ENCODE data around the gene G3BP2. TPM values are rescaled to one million over a fixed set of nuclear protein-coding genes. Genes with fewer than 3 reads are reported as not detected.

The G3BP2 gene
- total and polyA plus RNA-seq, 10 of the 15 experiments (the other 5 are each of a cell fraction or from before 2014, with no cell fraction given), result 22.2 to 176 (median 102) TPM

- no peak for TF ChIP-seq STAT1 (conservative IDR thresholded peaks at IDR 0.05)
Observed at GRCh38 chr4:75637827-75638226, 35.4 kb downstream of the G3BP2 start (continued).

GRCh38 chr4:75637176-75637575 is 36.0 kb downstream of the G3BP2 start:
- Histone ChIP-seq H2AFZ (ENCODE audit: control insufficient read depth, low read depth, low read length) (no peak overlapping the region), H3K4me1 (ENCODE audit: control insufficient read depth, insufficient read depth, low read length) (no peaks in the 10 kb centered on the region), H3K9me3 (replicated peaks; ENCODE audit: control insufficient read depth, insufficient read depth, low read length) (no peaks in the 10 kb centered on the region), H3K36me3 (ENCODE audit: control insufficient read depth in 2 of 2, insufficient read depth in 2 of 2, low read length in 1 of 2) (no peaks in the 10 kb centered on the region; a peak in 1 of 4 replicates), H3K9ac (ENCODE audit: control insufficient read depth, insufficient read depth, low read length) (no peak overlapping the region), H3K4me2 (ENCODE audit: control insufficient read depth, insufficient read depth) (no peak overlapping the region), H3K79me2 (ENCODE audit: control insufficient read depth, insufficient read depth, low read length) (no peaks in the 10 kb centered on the region), H3K27me3 (replicated peaks in 1 of 2; ENCODE audit: control insufficient read depth in 2 of 2, insufficient read depth in 2 of 2, low read length in 1 of 2) (no peaks in the 10 kb centered on the region), H4K20me1 (ENCODE audit: control insufficient read depth, insufficient read depth) (no peaks in the 10 kb centered on the region), H3K4me3 (no peak overlapping the region), H3K27ac (ENCODE audit: control insufficient read depth, insufficient read depth) (no peak overlapping the region)
- ATAC-seq, result no peak
- SMC1A ChIA-PET (ENCODE audit: uncharacterized antibody, unreplicated experiment), result interaction anchor here (0.6 kb wide), 1 partner anchor 104 kb away, joined by 3 read pairs; no protein-coding TSS in a partner anchor
- no peak for TF ChIP-seq ELK1 (IDR thresholded peaks at IDR 0.05; ENCODE audit: low read depth, low read length)
- RAD21 ChIA-PET (ENCODE audit: unreplicated experiment), result no interaction called here
- POLR2A ChIA-PET, result no interaction called here
- CTCF ChIA-PET, result interaction anchor here (1.0 kb wide), 1 partner anchor 11 kb away, joined by 3 read pairs; no protein-coding TSS in a partner anchor
- FAIRE-seq, result peak; percentile 41
- BruUV-seq (replicated peaks), result no TSS peak
- intact Hi-C loops (cut with micrococcal nuclease; ENCODE audit: unreplicated experiment) (no loop called here), in situ Hi-C loops (cut with MboI) (no loop called here)
- 100% methylated on average over 1 of the region's 1 CpG for WGBS (ENCODE audit: insufficient coverage, insufficient replicate concordance, low lambda C conversion rate, missing lambda C conversion rate)
- DNase-seq (ENCODE audit: low read depth, low spot score), result no peak

GRCh38 chr4:75634951-75635350 is 38.3 kb downstream of the G3BP2 start:
- Histone ChIP-seq H3K27ac (ENCODE audit: control insufficient read depth, insufficient read depth) (no peak overlapping the region), H3K9me3 (replicated peaks; ENCODE audit: control insufficient read depth, insufficient read depth, low read length) (no peaks in the 10 kb centered on the region), H3K4me1 (ENCODE audit: control insufficient read depth, insufficient read depth, low read length) (peaks cover 9% of the 10 kb centered on the region), H3K4me2 (ENCODE audit: control insufficient read depth, insufficient read depth) (no peak overlapping the region), H3K9ac (ENCODE audit: control insufficient read depth, insufficient read depth, low read length) (no peak overlapping the region), H3K79me2 (ENCODE audit: control insufficient read depth, insufficient read depth, low read length) (no peaks in the 10 kb centered on the region), H3K4me3 (no peak overlapping the region), H4K20me1 (ENCODE audit: control insufficient read depth, insufficient read depth) (no peaks in the 10 kb centered on the region), H3K36me3 (ENCODE audit: control insufficient read depth in 2 of 2, insufficient read depth in 2 of 2, low read length in 1 of 2) (no peaks in the 10 kb centered on the region), H2AFZ (ENCODE audit: control insufficient read depth, low read depth, low read length) (no peak overlapping the region), H3K27me3 (replicated peaks in 1 of 2; ENCODE audit: control insufficient read depth in 2 of 2, insufficient read depth in 2 of 2, low read length in 1 of 2) (no peaks in the 10 kb centered on the region)
- ChIA-PET POLR2A (no interaction called here), SMC1A (ENCODE audit: uncharacterized antibody, unreplicated experiment) (no interaction called here), CTCF (no interaction called here), RAD21 (ENCODE audit: unreplicated experiment) (no interaction called here)
- DNase-seq (ENCODE audit: low read depth, low spot score) (no peak), ATAC-seq (no peak), FAIRE-seq (no peak)
- intact Hi-C loops (cut with micrococcal nuclease; ENCODE audit: unreplicated experiment) (no loop called here), in situ Hi-C loops (cut with MboI) (no loop called here)
- BruUV-seq (replicated peaks), result no TSS peak
- WGBS (ENCODE audit: insufficient coverage, insufficient replicate concordance, low lambda C conversion rate, missing lambda C conversion rate), result 70% methylated on average over 2 of the region's 2 CpGs
- TF ChIP-seq NKRF (conservative IDR thresholded peaks at IDR 0.05), result no peak
- TF ChIP-seq MEF2A (IDR thresholded peaks at IDR 0.05; ENCODE audit: insufficient read depth, low read depth, low read length), result no peak
- no peak for TF ChIP-seq POLR2A (IDR thresholded peaks at IDR 0.05; ENCODE audit: low read depth, low read length)
- no peak for TF ChIP-seq KAT2A (conservative IDR thresholded peaks at IDR 0.05; ENCODE audit: control insufficient read depth, low read depth, low read length)
- no peak for TF ChIP-seq SMAD5 (IDR thresholded peaks at IDR 0.05; ENCODE audit: low read depth)
- no peak for TF ChIP-seq POLR2AphosphoS5 (IDR thresholded peaks at IDR 0.05; ENCODE audit: low read length)
- no peak for TF ChIP-seq CEBPB (IDR thresholded peaks at IDR 0.05; ENCODE audit: borderline replicate concordance in 1 of 2, low read depth in 2 of 2, low read length in 2 of 2)
- no peak for TF ChIP-seq ZNF274 (IDR thresholded peaks at IDR 0.05; ENCODE audit: insufficient read depth, insufficient read length)
- TF ChIP-seq ZNF207 (IDR thresholded peaks at IDR 0.05; ENCODE audit: borderline replicate concordance), result no peak
- TF ChIP-seq HDAC2 (IDR thresholded peaks at IDR 0.05), result no peak
- TF ChIP-seq TARDBP (IDR thresholded peaks at IDR 0.05; ENCODE audit: borderline replicate concordance), result no peak
